Trophoblast cell (in vitro differentiated cells and primary cell): ENCODE results near the gene HMCN2.
A peak's percentile ranks its signal among the peaks of the same experiment; 100 is the strongest.

Experiments used
- DNase-seq, 2 donors: peaks; one replicate each; pipeline ENCODE4 v3.0.0-alpha.2; 2016
- H2AFZ ChIP-seq: 2 replicates; pipeline ENCODE4 v1.6.1; 2013; ENCODE audit warnings: low read length, moderate library complexity, mild to moderate bottlenecking; ENCODE audit not compliant: insufficient read depth, poor library complexity
- H2AK5ac ChIP-seq: 2 replicates; pipeline ENCODE4 v1.6.1; 2013; ENCODE audit warnings: mild to moderate bottlenecking, low read length
- H2BK120ac ChIP-seq: 2 replicates; pipeline ENCODE4 v1.6.1; 2013; ENCODE audit warnings: low read length, mild to moderate bottlenecking, moderate library complexity; ENCODE audit not compliant: insufficient read depth, poor library complexity
- H2BK12ac ChIP-seq: 2 replicates; pipeline ENCODE4 v1.6.1; 2013; ENCODE audit warnings: mild to moderate bottlenecking, low read length, moderate library complexity
- H2BK5ac ChIP-seq: 2 replicates; pipeline ENCODE4 v1.6.1; 2013; ENCODE audit warnings: low read length, low read depth, moderate library complexity, mild to moderate bottlenecking; ENCODE audit not compliant: poor library complexity
- H3K14ac ChIP-seq: 2 replicates; pipeline ENCODE4 v1.6.1; 2013; ENCODE audit warnings: mild to moderate bottlenecking, low read length
- H3K18ac ChIP-seq: 2 replicates; pipeline ENCODE4 v1.6.1; 2013; ENCODE audit warnings: mild to moderate bottlenecking, low read length
- H3K23ac ChIP-seq: 2 replicates; pipeline ENCODE4 v1.6.1; 2013; ENCODE audit warnings: low read length
- H3K27ac ChIP-seq: 2 replicates; pipeline ENCODE4 v1.5.1; 2013; ENCODE audit warnings: low read depth, mild to moderate bottlenecking, inconsistent platforms, low read length, moderate library complexity
- H3K27me3 ChIP-seq: 2 replicates; pipeline ENCODE4 v1.6.1; 2013; ENCODE audit warnings: inconsistent platforms, mild to moderate bottlenecking, low read length, moderate library complexity; ENCODE audit not compliant: insufficient read depth
- H3K36me3 ChIP-seq, 2 experiments: 1 replicate in 1 of 2; 2 replicates in 1 of 2; pipeline ENCODE4 v1.6.1; 2013; ENCODE audit warnings: low read length in 2 of 2, mild to moderate bottlenecking in 2 of 2, moderate library complexity in 1 of 2; ENCODE audit not compliant: insufficient read depth in 2 of 2, control insufficient read depth in 1 of 2
- H3K4ac ChIP-seq: 2 replicates; pipeline ENCODE4 v1.6.1; 2013; ENCODE audit warnings: low read depth, mild to moderate bottlenecking, low read length, moderate library complexity
- H3K4me1 ChIP-seq, 2 experiments: 1 replicate in 1 of 2; 2 replicates in 1 of 2; pipeline ENCODE4 v1.6.1; 2013; ENCODE audit warnings: low read length in 2 of 2, mild to moderate bottlenecking in 2 of 2, moderate library complexity in 1 of 2; ENCODE audit not compliant: insufficient read depth in 2 of 2, control insufficient read depth in 1 of 2
- H3K4me2 ChIP-seq: 2 replicates; pipeline ENCODE4 v1.6.1; 2013; ENCODE audit warnings: inconsistent platforms, mild to moderate bottlenecking, low read length, moderate library complexity
- H3K4me3 ChIP-seq: 2 replicates; pipeline ENCODE4 v1.5.1; 2013; ENCODE audit warnings: mild to moderate bottlenecking, low read depth, low read length, inconsistent platforms
- H3K79me1 ChIP-seq: one replicate; pipeline ENCODE4 v1.6.1; 2013; ENCODE audit warnings: low read length
- H3K79me2 ChIP-seq: 2 replicates; pipeline ENCODE4 v1.6.1; 2013; ENCODE audit warnings: low read length, mild to moderate bottlenecking; ENCODE audit not compliant: control insufficient read depth, insufficient read depth, poor library complexity
- H3K9ac ChIP-seq: 2 replicates; pipeline ENCODE4 v1.6.1; 2013; ENCODE audit warnings: mild to moderate bottlenecking, low read length
- H3K9me3 ChIP-seq: 2 replicates; pipeline ENCODE4 v1.6.1; 2013; ENCODE audit warnings: low read depth, mild to moderate bottlenecking, control low read depth, inconsistent platforms, low read length; ENCODE audit not compliant: insufficient read depth
- H4K12ac ChIP-seq: 2 replicates; pipeline ENCODE4 v1.6.1; 2013; ENCODE audit warnings: low read depth, mild to moderate bottlenecking, low read length, moderate library complexity
- H4K8ac ChIP-seq: 2 replicates; pipeline ENCODE4 v1.6.1; 2013; ENCODE audit warnings: low read depth, mild to moderate bottlenecking, low read length, moderate library complexity
- H4K91ac ChIP-seq: one replicate; pipeline ENCODE4 v1.6.1; 2013; ENCODE audit warnings: low read depth, mild to moderate bottlenecking, low read length, moderate library complexity
- WGBS: extraction: QIAGEN DNeasy Blood & Tissue Kit; methylation state at CpG from one replicate; pipeline ENCODE4 v1.1.7; 2013; ENCODE audit warnings: missing lambda C conversion rate; ENCODE audit not compliant: insufficient read length, insufficient coverage; ENCODE audit errors: extremely low coverage; 5-methylcytosine and 5-hydroxymethylcytosine counted together

The HMCN2 gene

DNA sequence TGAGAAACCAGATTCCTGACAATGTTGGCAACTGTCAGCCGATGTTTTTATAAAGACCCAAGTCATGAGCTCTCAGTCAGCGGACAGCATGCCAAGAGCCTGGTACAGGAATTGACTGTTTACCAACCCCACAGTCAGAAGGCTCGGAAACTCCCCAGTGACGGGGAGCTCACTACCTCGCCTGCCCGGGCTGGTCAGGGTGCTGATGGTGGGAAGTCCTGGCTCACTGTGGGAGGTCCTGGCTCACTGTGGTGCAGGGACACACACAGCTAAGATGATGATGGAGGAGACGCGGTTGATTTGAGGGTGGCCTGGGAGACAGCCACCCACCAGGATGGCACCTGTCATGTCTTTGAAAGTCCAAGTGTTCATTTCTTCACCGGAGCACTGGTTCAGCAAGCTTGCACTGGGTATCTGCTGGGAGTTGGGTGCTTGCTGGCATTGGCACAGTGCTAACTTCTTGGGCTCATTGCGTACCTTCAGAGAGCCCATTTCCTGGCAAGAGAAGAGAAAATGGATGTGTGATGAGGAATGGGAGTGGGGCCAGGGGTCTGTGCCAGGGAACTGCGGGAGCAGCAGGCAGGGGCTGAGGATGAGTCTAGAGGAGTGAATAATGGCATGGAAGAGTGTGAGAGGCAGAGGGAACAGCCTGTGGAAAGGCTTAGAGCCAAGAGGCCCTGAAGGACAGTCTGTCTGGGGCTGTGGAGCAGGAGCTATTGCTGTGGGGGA is 194.5 kb downstream of the HMCN2 start:
- Histone ChIP-seq H4K91ac (no peak overlapping the region), H2BK12ac (no peak overlapping the region), H2BK120ac (no peak overlapping the region), H3K4ac (no peak overlapping the region), H4K12ac (no peak overlapping the region), H3K27ac (no peak overlapping the region), H3K23ac (no peak overlapping the region), H3K79me2 (no peaks in the 10 kb centered on the region), H2AK5ac (no peak overlapping the region), H3K79me1 (no peaks in the 10 kb centered on the region), H3K27me3 (no peaks in the 10 kb centered on the region), H2BK5ac (no peak overlapping the region), H3K14ac (no peak overlapping the region), H3K4me3 (no peak overlapping the region), H3K4me1 (no peaks in the 10 kb centered on the region), H3K9me3 (no peaks in the 10 kb centered on the region), H3K9ac (no peak overlapping the region), H2AFZ (no peak overlapping the region), H3K36me3 (no peaks in the 10 kb centered on the region), H3K4me2 (no peak overlapping the region), H3K18ac (no peak overlapping the region), H4K8ac (no peak overlapping the region)
- DNase-seq: no peak
- WGBS: no CpG with 5 or more reads among the region's 11 CpGs

DNA sequence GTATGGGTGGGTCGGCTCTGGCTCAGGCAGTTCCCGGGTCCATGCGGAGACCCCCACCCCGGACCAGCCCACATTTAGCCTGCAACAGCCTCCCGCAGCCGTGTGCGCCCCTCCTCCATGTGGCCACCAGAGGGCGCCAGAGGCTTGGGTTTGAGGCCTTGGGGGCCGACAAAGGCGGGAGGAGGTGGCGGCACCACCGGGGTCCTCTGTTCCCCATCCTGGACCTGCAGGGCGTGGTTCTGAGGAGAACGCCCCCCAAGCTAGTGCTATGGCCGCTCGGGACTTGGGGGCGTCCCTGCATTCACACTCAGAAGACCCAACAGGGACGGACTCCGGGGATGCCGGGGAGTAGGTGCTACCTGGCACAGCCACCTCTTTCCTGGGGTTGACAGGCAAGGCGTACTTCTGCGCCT is 195.7 kb downstream of the HMCN2 start:
- H2BK12ac ChIP-seq: no peak overlapping the region
- WGBS: no CpG with 5 or more reads among the region's 22 CpGs
- H3K27ac ChIP-seq: no peak overlapping the region

DNA sequence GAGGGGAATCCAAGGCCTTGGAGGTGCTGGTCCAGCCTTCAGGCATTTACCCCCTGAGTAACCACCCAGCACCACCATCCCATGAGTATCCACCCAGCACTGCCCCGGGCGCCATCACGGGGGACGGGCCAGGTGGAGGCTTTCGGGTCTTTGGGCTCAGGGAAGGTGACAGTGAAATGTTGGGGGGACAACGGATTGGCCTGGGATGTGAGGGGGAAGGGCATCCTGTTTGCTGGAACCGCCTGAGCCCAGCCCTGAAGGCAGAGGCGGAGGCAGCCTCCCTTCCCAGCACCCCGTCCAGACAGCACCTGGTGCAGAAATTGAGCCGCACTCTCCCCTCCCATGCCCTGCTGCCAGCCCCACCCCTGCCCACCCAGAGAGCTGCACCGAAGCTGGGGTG is 196.2 kb downstream of the HMCN2 start:
- Histone ChIP-seq H3K36me3 (no peaks in the 10 kb centered on the region), H3K79me1 (no peaks in the 10 kb centered on the region), H3K18ac (no peak overlapping the region), H3K27me3 (no peaks in the 10 kb centered on the region), H3K9me3 (peaks cover under 1% of the 10 kb centered on the region), H3K23ac (no peak overlapping the region), H2BK5ac (no peak overlapping the region), H3K4me3 (no peak overlapping the region), H2AK5ac (no peak overlapping the region), H3K9ac (no peak overlapping the region), H3K4me2 (no peak overlapping the region), H3K4me1 (no peaks in the 10 kb centered on the region), H4K8ac (no peak overlapping the region), H4K91ac (no peak overlapping the region), H2AFZ (no peak overlapping the region), H3K4ac (no peak overlapping the region), H3K27ac (no peak overlapping the region), H4K12ac (no peak overlapping the region), H3K79me2 (no peaks in the 10 kb centered on the region), H3K14ac (no peak overlapping the region), H2BK12ac (no peak overlapping the region), H2BK120ac (no peak overlapping the region)
- no CpG with 5 or more reads among the region's 11 CpGs for WGBS
- DNase-seq: no peak

More for the DNA sequence above, 195.7 kb downstream of the HMCN2 start:
- H3K14ac ChIP-seq: no peak overlapping the region
- H4K12ac ChIP-seq: no peak overlapping the region
- no peak overlapping the region for H3K9ac ChIP-seq
- no peak overlapping the region for H4K91ac ChIP-seq
- H3K23ac ChIP-seq: no peak overlapping the region
- H3K27me3 ChIP-seq: no peaks in the 10 kb centered on the region
- DNase-seq: peak; percentile 19 to 67
- H2BK120ac ChIP-seq: no peak overlapping the region
- H2BK5ac ChIP-seq: no peak overlapping the region
- H2AK5ac ChIP-seq: no peak overlapping the region
- H3K9me3 ChIP-seq: no peaks in the 10 kb centered on the region
- H3K18ac ChIP-seq: no peak overlapping the region
- H2AFZ ChIP-seq: no peak overlapping the region
- H4K8ac ChIP-seq: no peak overlapping the region
- H3K79me2 ChIP-seq: no peaks in the 10 kb centered on the region
- no peak overlapping the region for H3K4me2 ChIP-seq
- H3K79me1 ChIP-seq: no peaks in the 10 kb centered on the region
- no peak overlapping the region for H3K4ac ChIP-seq
- no peaks in the 10 kb centered on the region for H3K36me3 ChIP-seq
- H3K4me1 ChIP-seq: no peaks in the 10 kb centered on the region
- no peak overlapping the region for H3K4me3 ChIP-seq

DNA sequence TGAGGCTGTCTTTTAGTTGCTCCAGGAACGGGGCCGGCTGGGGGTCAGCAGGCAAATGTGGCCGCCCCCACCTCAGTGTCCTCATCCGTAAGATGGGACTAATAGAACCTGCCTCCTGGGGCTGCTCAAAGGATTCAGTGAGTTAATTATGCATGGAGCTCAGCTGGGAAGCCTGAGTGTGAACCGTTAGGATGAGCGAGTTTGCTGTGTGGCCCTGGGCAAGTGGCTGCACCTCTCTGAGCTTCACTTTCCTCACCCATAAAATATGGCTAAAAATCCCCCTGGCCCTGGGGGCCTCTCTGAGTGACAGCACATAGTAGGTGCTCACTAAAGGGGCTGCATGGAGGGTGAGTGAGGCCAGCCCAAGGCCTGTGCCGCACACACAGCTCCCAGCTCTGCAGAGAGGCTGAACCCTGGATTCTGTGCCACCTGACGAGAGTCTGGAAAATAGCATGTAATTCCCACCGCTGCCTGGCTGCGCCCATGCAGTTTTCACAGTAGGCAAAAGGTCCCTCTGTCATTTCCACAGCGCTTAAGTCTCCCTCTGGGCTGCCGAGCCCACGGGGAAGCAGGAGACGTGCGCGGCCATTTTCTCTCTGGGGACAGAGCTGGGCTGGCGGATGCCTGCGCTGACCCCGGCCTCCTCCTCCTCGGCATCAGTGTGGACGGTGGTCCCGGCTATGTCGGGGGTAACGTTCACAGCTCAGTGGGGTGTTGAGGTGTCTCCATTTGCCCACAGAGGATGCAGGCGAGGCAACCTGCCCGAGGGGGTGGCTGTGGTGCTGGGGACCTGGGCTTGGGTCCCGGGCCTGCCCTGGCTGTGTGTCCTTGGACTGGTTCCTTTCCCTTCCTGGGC is 197.4 kb downstream of the HMCN2 start:
- H2BK5ac ChIP-seq: no peak overlapping the region
- H3K4me2 ChIP-seq: no peak overlapping the region
- H4K12ac ChIP-seq: peak overlapping the region; percentile 16
- H3K27ac ChIP-seq: no peak overlapping the region
- no peak overlapping the region for H2BK12ac ChIP-seq
- no peak overlapping the region for H2BK120ac ChIP-seq
- H3K9ac ChIP-seq: no peak overlapping the region
- H2AK5ac ChIP-seq: no peak overlapping the region
- no peak for DNase-seq
- H4K8ac ChIP-seq: no peak overlapping the region
- H3K4me3 ChIP-seq: no peak overlapping the region
- H3K36me3 ChIP-seq: no peaks in the 10 kb centered on the region
- H3K4me1 ChIP-seq: no peaks in the 10 kb centered on the region
- no peak overlapping the region for H2AFZ ChIP-seq
- H3K79me1 ChIP-seq: no peaks in the 10 kb centered on the region
- no peak overlapping the region for H3K23ac ChIP-seq
- peaks cover 2% of the 10 kb centered on the region for H3K9me3 ChIP-seq
- H3K14ac ChIP-seq: no peak overlapping the region
- no peak overlapping the region for H4K91ac ChIP-seq
- H3K4ac ChIP-seq: no peak overlapping the region
- H3K27me3 ChIP-seq: no peaks in the 10 kb centered on the region
- no peak overlapping the region for H3K18ac ChIP-seq
- WGBS: no CpG with 5 or more reads among the region's 27 CpGs
- no peaks in the 10 kb centered on the region for H3K79me2 ChIP-seq
